ENCODE data around the gene GJB3. TPM values are rescaled to one million over a fixed set of nuclear protein-coding genes. Genes with fewer than 3 reads are reported as not detected.
"Not testable (repeated sequence)": the region's sequence is repeated elsewhere in the genome, so short reads cannot be mapped to it uniquely, and the experiment has no call there.

GJB3 gene
- total and polyA plus RNA-seq, 7 experiments from 2014 or later = not detected

DNA sequence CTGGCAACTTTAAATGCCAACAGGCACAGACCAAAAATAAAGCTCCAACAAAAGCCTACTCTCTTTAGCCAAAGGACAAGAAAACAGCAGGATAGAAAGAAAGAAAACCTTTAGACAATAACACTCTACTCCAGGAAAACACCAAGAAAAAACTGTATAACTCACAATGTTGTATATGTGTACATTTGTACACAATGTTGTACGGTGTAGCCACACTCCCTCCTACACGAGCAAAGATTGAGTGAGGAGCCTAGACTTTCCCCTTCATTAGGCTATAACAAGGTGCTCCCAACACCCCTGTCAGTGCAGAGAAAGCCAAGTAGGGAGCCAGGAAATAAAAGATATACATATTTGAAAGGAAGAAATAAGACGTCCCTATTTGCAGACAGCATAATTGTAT lies 35.8 kb downstream of the GJB3 start:
- H3K4me3 ChIP-seq (ENCODE audit: low read length) = no peak overlapping the region
- Mint-ChIP-seq H3K27ac (no peak overlapping the region), H3K36me3 (peaks cover 0 to 16% (median 4%) of the 10 kb centered on the region in 5 donors), H3K9me3 (peaks cover 0 to 6% (median 0%) of the 10 kb centered on the region in 11 donors), H3K4me3 (no peak overlapping the region), H3K27me3 (peaks cover 0 to 4% (median 3%) of the 10 kb centered on the region in 5 donors), H3K4me1 (peaks cover 0 to 2% (median 0%) of the 10 kb centered on the region in 7 donors)
- ChIA-PET CTCF (interaction anchor here (0.6 kb wide), 1 partner anchor 194 kb away, joined by 3 read pairs; no protein-coding TSS in a partner anchor), POLR2A (no interaction called here)
- ATAC-seq = no peak
- H3K4me1 ChIP-seq (ENCODE audit: control insufficient read depth in 2 of 2, insufficient read depth in 2 of 2, low read length in 2 of 2) = no peaks in the 10 kb centered on the region
- intact Hi-C loops (cut with micrococcal nuclease) = no loop called here
- H3K27me3 ChIP-seq (ENCODE audit: control insufficient read depth in 2 of 2, insufficient read depth in 2 of 2, low read length in 2 of 2) = no peaks in the 10 kb centered on the region
- H3K9me3 ChIP-seq (ENCODE audit: control insufficient read depth in 2 of 3, low read length in 3 of 3) = no peaks in the 10 kb centered on the region
- no peaks in the 10 kb centered on the region for H3K36me3 ChIP-seq (ENCODE audit: control insufficient read depth in 2 of 3, insufficient read depth in 3 of 3, low read length in 3 of 3)
- H3K27ac ChIP-seq (ENCODE audit: low read depth, low read length) = no peak overlapping the region
- DNase-seq = no peak

DNA sequence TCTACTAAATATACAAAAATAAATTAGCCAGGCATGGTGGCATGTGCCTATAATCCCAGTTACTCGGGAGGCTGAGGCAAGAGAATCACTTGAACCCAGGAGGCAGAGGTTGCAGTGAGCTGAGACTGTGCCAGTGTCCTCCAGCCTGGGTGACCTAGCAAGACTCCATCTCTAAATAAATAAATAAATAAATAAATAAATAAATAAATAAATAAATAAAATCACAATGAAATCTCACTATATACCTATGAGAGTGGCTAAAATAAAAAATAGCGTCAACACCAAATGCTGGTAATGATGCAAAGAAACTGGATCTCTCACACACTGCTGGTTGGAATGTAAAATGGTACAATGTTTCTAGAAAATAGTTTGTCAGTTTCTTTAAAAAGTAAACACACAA lies 37.8 kb downstream of the GJB3 start:
- H3K9me3 ChIP-seq (ENCODE audit: control insufficient read depth in 2 of 3, low read length in 3 of 3); DNase-seq; POLR2A ChIA-PET; H3K27ac ChIP-seq (ENCODE audit: low read depth, low read length); H3K4me3 Mint-ChIP-seq; ATAC-seq; H3K36me3 Mint-ChIP-seq; H3K4me1 Mint-ChIP-seq; H3K27ac Mint-ChIP-seq; H3K36me3 ChIP-seq (ENCODE audit: control insufficient read depth in 2 of 3, insufficient read depth in 3 of 3, low read length in 3 of 3); CTCF ChIA-PET; H3K27me3 ChIP-seq (ENCODE audit: control insufficient read depth in 2 of 2, insufficient read depth in 2 of 2, low read length in 2 of 2); H3K27me3 Mint-ChIP-seq; H3K4me1 ChIP-seq (ENCODE audit: control insufficient read depth in 2 of 2, insufficient read depth in 2 of 2, low read length in 2 of 2); H3K9me3 Mint-ChIP-seq; H3K4me3 ChIP-seq (ENCODE audit: low read length); intact Hi-C loops (cut with micrococcal nuclease): not testable (repeated sequence)

DNA sequence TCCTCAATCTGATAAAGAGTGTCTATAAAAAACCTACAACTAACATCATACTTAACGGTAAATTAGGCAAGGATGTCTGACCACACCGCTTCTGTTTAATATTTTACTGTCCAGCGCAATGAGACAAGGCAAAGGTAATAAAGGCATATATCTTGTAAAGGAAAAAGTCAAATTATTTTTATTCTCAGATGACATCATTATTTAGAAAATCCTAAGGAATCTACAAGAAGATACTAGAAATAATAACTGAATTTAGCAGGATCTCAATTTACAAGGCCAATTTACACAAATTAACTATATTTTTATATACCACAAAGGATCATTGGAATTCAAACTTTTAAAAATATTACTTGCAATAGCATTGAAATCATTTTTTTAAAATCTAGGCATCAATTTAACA lies 41.2 kb downstream of the GJB3 start:
- DNase-seq = no peak
- H3K9me3 Mint-ChIP-seq = peaks cover 0 to 11% (median 0%) of the 10 kb centered on the region in 11 donors
- peaks cover 0 to 4% (median 0%) of the 10 kb centered on the region in 5 donors for H3K27me3 Mint-ChIP-seq
- no peaks in the 10 kb centered on the region for H3K36me3 ChIP-seq (ENCODE audit: control insufficient read depth in 2 of 3, insufficient read depth in 3 of 3, low read length in 3 of 3)
- peaks cover 0 to 2% (median 0%) of the 10 kb centered on the region in 7 donors for H3K4me1 Mint-ChIP-seq
- intact Hi-C loops (cut with micrococcal nuclease) = no loop called here
- H3K4me1 ChIP-seq (ENCODE audit: control insufficient read depth in 2 of 2, insufficient read depth in 2 of 2, low read length in 2 of 2) = no peaks in the 10 kb centered on the region
- ChIA-PET POLR2A (no interaction called here), CTCF (no interaction called here)
- H3K27ac Mint-ChIP-seq = no peak overlapping the region
- H3K9me3 ChIP-seq (ENCODE audit: control insufficient read depth in 2 of 3, low read length in 3 of 3) = no peaks in the 10 kb centered on the region
- H3K27ac ChIP-seq (ENCODE audit: low read depth, low read length) = no peak overlapping the region
- H3K4me3 Mint-ChIP-seq = no peak overlapping the region
- peaks cover 0 to 6% (median 4%) of the 10 kb centered on the region in 5 donors for H3K36me3 Mint-ChIP-seq
- H3K4me3 ChIP-seq (ENCODE audit: low read length) = no peak overlapping the region
- no peaks in the 10 kb centered on the region for H3K27me3 ChIP-seq (ENCODE audit: control insufficient read depth in 2 of 2, insufficient read depth in 2 of 2, low read length in 2 of 2)
- ATAC-seq = no peak

DNA sequence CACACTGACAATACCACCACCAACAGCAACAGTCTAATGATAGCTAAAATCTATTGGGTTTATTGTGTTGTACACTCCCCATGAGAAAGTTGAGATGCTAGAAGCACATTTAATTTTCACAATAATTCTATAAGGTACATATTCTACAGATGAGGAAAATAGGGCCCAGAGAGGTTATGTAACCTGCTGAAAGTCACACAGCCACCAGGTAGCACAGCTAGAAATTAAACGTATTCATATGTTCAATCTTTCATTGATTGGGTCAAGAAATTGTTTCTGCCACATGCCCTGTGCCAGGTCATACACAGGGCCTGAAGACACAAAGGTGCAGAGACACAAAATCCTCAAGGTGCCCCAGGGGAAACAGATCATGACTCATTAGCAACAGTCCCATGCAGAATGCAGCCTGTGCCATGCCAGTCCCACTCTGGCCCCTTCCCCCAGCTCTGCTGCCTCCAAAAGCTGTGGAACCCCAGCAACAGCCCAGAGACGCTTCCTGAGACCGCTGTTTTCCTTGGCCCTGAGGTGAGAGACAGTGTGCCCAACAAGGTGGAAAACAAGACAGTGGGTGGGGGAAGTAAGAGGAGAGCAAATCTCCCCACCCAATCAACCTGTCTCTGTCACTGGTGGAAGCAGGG lies 43.9 kb downstream of the GJB3 start:
- intact Hi-C loops (cut with micrococcal nuclease) = no loop called here
- H3K4me3 Mint-ChIP-seq = no peak overlapping the region
- DNase-seq (no peak), ATAC-seq (no peak)
- peaks cover 0 to 3% (median 0%) of the 10 kb centered on the region in 5 donors for H3K36me3 Mint-ChIP-seq
- H3K9me3 Mint-ChIP-seq = peaks cover 0 to 8% (median 0%) of the 10 kb centered on the region in 11 donors
- ChIA-PET POLR2A (no interaction called here), CTCF (no interaction called here)
- H3K27ac Mint-ChIP-seq = no peak overlapping the region
- peaks cover 0 to 5% (median 0%) of the 10 kb centered on the region in 7 donors for H3K4me1 Mint-ChIP-seq
- Histone ChIP-seq H3K4me3 (ENCODE audit: low read length) (no peak overlapping the region), H3K27me3 (ENCODE audit: control insufficient read depth in 2 of 2, insufficient read depth in 2 of 2, low read length in 2 of 2) (no peaks in the 10 kb centered on the region), H3K4me1 (ENCODE audit: control insufficient read depth in 2 of 2, insufficient read depth in 2 of 2, low read length in 2 of 2) (no peaks in the 10 kb centered on the region), H3K9me3 (ENCODE audit: control insufficient read depth in 2 of 3, low read length in 3 of 3) (no peaks in the 10 kb centered on the region), H3K36me3 (ENCODE audit: control insufficient read depth in 2 of 3, insufficient read depth in 3 of 3, low read length in 3 of 3) (no peaks in the 10 kb centered on the region), H3K27ac (ENCODE audit: low read depth, low read length) (no peak overlapping the region)
- no peaks in the 10 kb centered on the region for H3K27me3 Mint-ChIP-seq

DNA sequence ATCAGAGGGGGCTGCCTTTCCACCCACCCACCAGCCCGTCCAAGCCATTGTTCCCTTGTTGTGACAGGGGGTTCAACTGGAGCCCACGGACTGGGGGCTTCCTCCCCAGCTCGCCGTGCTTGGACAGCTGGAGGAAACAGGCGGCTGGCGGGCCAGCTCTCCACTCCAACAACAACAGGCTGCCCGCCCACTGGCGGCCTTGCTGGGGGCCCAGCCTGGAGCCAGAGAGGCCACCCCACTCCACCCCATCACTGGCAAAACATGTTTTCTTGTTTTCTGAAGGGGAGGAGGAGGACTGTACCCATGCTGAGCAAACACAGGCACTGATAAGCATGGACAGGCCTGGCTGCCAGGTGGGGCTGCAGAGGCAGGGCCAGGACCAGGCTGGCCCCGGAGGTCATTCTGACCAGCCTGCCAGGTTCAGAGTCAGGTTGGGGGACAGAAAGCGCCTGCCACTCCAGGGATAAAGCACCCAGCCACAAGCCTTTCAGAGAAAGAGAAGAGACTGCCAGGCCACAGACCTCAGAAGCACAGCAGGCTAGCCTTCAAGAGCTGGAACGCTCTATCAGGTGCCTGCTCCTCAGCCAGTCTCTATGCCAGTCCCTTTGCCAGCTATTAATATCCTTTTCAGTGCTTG lies 44.6 kb downstream of the GJB3 start:
- H3K27ac ChIP-seq (ENCODE audit: low read depth, low read length) = no peak overlapping the region
- no peaks in the 10 kb centered on the region for H3K27me3 Mint-ChIP-seq
- CTCF ChIA-PET = no interaction called here

DNA sequence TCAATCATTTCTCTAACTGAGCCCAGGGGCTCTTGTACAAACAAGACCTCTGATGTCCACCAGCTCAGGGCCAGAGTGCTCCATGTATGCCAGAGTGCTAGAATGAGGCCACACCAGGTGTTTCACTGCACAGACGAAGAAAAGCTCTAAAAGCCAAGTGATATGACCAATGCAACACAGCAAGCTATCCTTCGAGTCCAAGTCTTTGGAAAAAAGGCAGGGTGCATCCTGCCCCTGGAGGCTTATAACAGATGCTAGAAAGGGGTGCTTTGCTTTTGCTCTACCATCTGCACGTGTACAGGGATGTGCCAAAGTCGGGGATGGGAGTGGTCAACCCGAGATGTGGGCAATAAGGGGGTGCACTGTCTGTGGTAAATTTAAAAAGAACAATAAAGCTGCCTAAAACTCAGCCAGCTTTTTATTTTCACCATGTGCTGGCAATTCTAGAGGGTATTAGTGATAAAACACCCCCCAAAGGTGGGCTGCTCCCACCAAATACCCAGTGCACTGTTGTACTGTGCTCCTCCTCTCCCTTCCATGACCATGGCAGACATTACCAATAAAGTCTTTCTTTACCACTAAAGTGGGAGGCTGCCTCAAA lies 46.4 kb downstream of the GJB3 start:
- CTCF ChIA-PET = no interaction called here
- Mint-ChIP-seq H3K36me3 (peaks cover 0 to 9% (median 0%) of the 10 kb centered on the region in 5 donors), H3K4me3 (no peak overlapping the region), H3K27ac (no peak overlapping the region), H3K4me1 (peaks cover 0 to 5% (median 0%) of the 10 kb centered on the region in 7 donors), H3K27me3 (no peaks in the 10 kb centered on the region), H3K9me3 (peaks cover 0 to 5% (median 0%) of the 10 kb centered on the region in 11 donors)
- no peak overlapping the region for H3K4me3 ChIP-seq (ENCODE audit: low read length)
- POLR2A ChIA-PET = no interaction called here
- ATAC-seq = no peak
- H3K4me1 ChIP-seq (ENCODE audit: control insufficient read depth in 2 of 2, insufficient read depth in 2 of 2, low read length in 2 of 2) = no peaks in the 10 kb centered on the region
- H3K27ac ChIP-seq (ENCODE audit: low read depth, low read length) = no peak overlapping the region
- H3K27me3 ChIP-seq (ENCODE audit: control insufficient read depth in 2 of 2, insufficient read depth in 2 of 2, low read length in 2 of 2) = no peaks in the 10 kb centered on the region
- H3K36me3 ChIP-seq (ENCODE audit: control insufficient read depth in 2 of 3, insufficient read depth in 3 of 3, low read length in 3 of 3) = no peaks in the 10 kb centered on the region
- intact Hi-C loops (cut with micrococcal nuclease) = no loop called here
- no peak for DNase-seq
- no peaks in the 10 kb centered on the region for H3K9me3 ChIP-seq (ENCODE audit: control insufficient read depth in 2 of 3, low read length in 3 of 3)

More for the DNA sequence above, 44.6 kb downstream of the GJB3 start:
- Histone ChIP-seq H3K9me3 (ENCODE audit: control insufficient read depth in 2 of 3, low read length in 3 of 3) (no peaks in the 10 kb centered on the region), H3K4me3 (ENCODE audit: low read length) (no peak overlapping the region), H3K4me1 (ENCODE audit: control insufficient read depth in 2 of 2, insufficient read depth in 2 of 2, low read length in 2 of 2) (no peaks in the 10 kb centered on the region), H3K27me3 (ENCODE audit: control insufficient read depth in 2 of 2, insufficient read depth in 2 of 2, low read length in 2 of 2) (no peaks in the 10 kb centered on the region), H3K36me3 (ENCODE audit: control insufficient read depth in 2 of 3, insufficient read depth in 3 of 3, low read length in 3 of 3) (no peaks in the 10 kb centered on the region)
- DNase-seq (no peak), ATAC-seq (no peak)
- Mint-ChIP-seq H3K9me3 (peaks cover 0 to 5% (median 0%) of the 10 kb centered on the region in 11 donors), H3K4me3 (no peak overlapping the region), H3K27ac (no peak overlapping the region), H3K36me3 (peaks cover 0 to 3% (median 0%) of the 10 kb centered on the region in 5 donors), H3K4me1 (peaks cover 0 to 5% (median 0%) of the 10 kb centered on the region in 7 donors)
- intact Hi-C loops (cut with micrococcal nuclease) = no loop called here
- POLR2A ChIA-PET = no interaction called here
